ENCODE data around the gene DHRS1. TPM values are rescaled to one million over a fixed set of nuclear protein-coding genes. Genes with fewer than 3 reads are reported as not detected.
A peak's percentile ranks its signal among the peaks of the same experiment; 100 is the strongest.

The DHRS1 gene
- total and polyA plus RNA-seq, 2 donors from 2014 or later: 32.7 to 56.7 TPM

- DNase-seq (no peak), FAIRE-seq (no peak)
- no peak overlapping the region for H3K4me3 ChIP-seq (ENCODE audit: low read length in 3 of 3)
- H3K27me3 ChIP-seq (ENCODE audit: control insufficient read depth, insufficient read depth, low read length): peaks cover 5% of the 10 kb centered on the region
- H3K27ac ChIP-seq (ENCODE audit: low read depth in 2 of 2, low read length in 2 of 2): no peak overlapping the region
- TF ChIP-seq CTCF (IDR thresholded peaks at IDR 0.05; ENCODE audit: borderline replicate concordance, extremely low read depth, insufficient read depth): no peak
- intact Hi-C loops (cut with DNase I): no loop called here
- H3K4me1 ChIP-seq (ENCODE audit: control insufficient read depth in 2 of 3, insufficient read depth in 2 of 3, low read depth in 1 of 3, low read length in 3 of 3): peaks cover 0 to under 1% (median 0%) of the 10 kb centered on the region in 3 donors
- H3K9ac ChIP-seq (ENCODE audit: low read length in 3 of 3): no peak overlapping the region
- H3K36me3 ChIP-seq (ENCODE audit: control insufficient read depth in 2 of 3, insufficient read depth in 3 of 3, low read length in 3 of 3): no peaks in the 10 kb centered on the region
- H3K9me3 ChIP-seq (ENCODE audit: control insufficient read depth in 2 of 3, insufficient read depth in 1 of 3, low read length in 3 of 3): no peaks in the 10 kb centered on the region
Measured at GRCh38 chr14:24321212-24321975, 21.8 kb upstream of the DHRS1 start.

GRCh38 chr14:24317141-24317928 lies 17.8 kb upstream of the DHRS1 start:
- intact Hi-C loops (cut with DNase I): no loop called here
- H3K36me3 ChIP-seq (ENCODE audit: control insufficient read depth in 2 of 3, insufficient read depth in 3 of 3, low read length in 3 of 3): no peaks in the 10 kb centered on the region
- no peak overlapping the region for H3K4me3 ChIP-seq (ENCODE audit: low read length in 3 of 3)
- H3K27ac ChIP-seq (ENCODE audit: low read depth in 2 of 2, low read length in 2 of 2): no peak overlapping the region
- DNase-seq: no peak
- H3K9me3 ChIP-seq (ENCODE audit: control insufficient read depth in 2 of 3, insufficient read depth in 1 of 3, low read length in 3 of 3): no peaks in the 10 kb centered on the region
- no peak for FAIRE-seq
- no peak overlapping the region for H3K9ac ChIP-seq (ENCODE audit: low read length in 3 of 3)
- peaks cover 9% of the 10 kb centered on the region for H3K27me3 ChIP-seq (ENCODE audit: control insufficient read depth, insufficient read depth, low read length)
- peaks cover 0 to 17% (median 15%) of the 10 kb centered on the region in 3 donors for H3K4me1 ChIP-seq (ENCODE audit: control insufficient read depth in 2 of 3, insufficient read depth in 2 of 3, low read depth in 1 of 3, low read length in 3 of 3)
- no peak for TF ChIP-seq CTCF (IDR thresholded peaks at IDR 0.05; ENCODE audit: borderline replicate concordance, extremely low read depth, insufficient read depth)

GRCh38 chr14:24316597-24316950 lies 17.0 kb upstream of the DHRS1 start:
- no peak overlapping the region for H3K4me3 ChIP-seq (ENCODE audit: low read length in 3 of 3)
- no peak for FAIRE-seq
- intact Hi-C loops (cut with DNase I): no loop called here
- H3K27ac ChIP-seq (ENCODE audit: low read depth in 2 of 2, low read length in 2 of 2): no peak overlapping the region
- DNase-seq: peak in 2 of 5 donors; percentile 23 to 69
- H3K4me1 ChIP-seq (ENCODE audit: control insufficient read depth in 2 of 3, insufficient read depth in 2 of 3, low read depth in 1 of 3, low read length in 3 of 3): peaks cover 0 to 20% (median 16%) of the 10 kb centered on the region in 3 donors
- H3K27me3 ChIP-seq (ENCODE audit: control insufficient read depth, insufficient read depth, low read length): peaks cover 9% of the 10 kb centered on the region
- TF ChIP-seq CTCF (IDR thresholded peaks at IDR 0.05; ENCODE audit: borderline replicate concordance, extremely low read depth, insufficient read depth): no peak
- H3K9me3 ChIP-seq (ENCODE audit: control insufficient read depth in 2 of 3, insufficient read depth in 1 of 3, low read length in 3 of 3): no peaks in the 10 kb centered on the region
- H3K9ac ChIP-seq (ENCODE audit: low read length in 3 of 3): no peak overlapping the region
- no peaks in the 10 kb centered on the region for H3K36me3 ChIP-seq (ENCODE audit: control insufficient read depth in 2 of 3, insufficient read depth in 3 of 3, low read length in 3 of 3)

Measured in kidney (tissue), 14 donors.